HepG2 (cell line): ENCODE results near the gene C11orf65. TPM values are rescaled to one million over a fixed set of nuclear protein-coding genes. Genes with fewer than 3 reads are reported as not detected.

Experiments used
- ATAC-seq: fragments of 200-7000 bp; cut with Tn5 transposase; 3 replicates; pipeline ENCODE4 v1.9.1; 2020; ENCODE audit warnings: mild to moderate bottlenecking, moderate library complexity
- BruUV-seq: library from RNA; stranded (reverse); fragments of 400-500 nt; replicated peaks from 2 replicates; lab custom pipeline; 2021; lab: Mats Ljungman, UMichigan
- CTCF ChIA-PET: fragments of 300-600 bp; formaldehyde crosslinking; extraction: SDS; loops from one replicate; lab custom pipeline; 2021; ENCODE audit warnings: low total read pairs, inconsistent platforms, low intra/inter-chr PET ratio; lab: Yijun Ruan, JAX
- POLR2A ChIA-PET: fragments of 350-600 bp; sonication (Branson Sonifier 250); formaldehyde crosslinking; loops from one replicate; lab custom pipeline; 2020; ENCODE audit warnings: antibody characterized with exemption, inconsistent platforms; lab: Yijun Ruan, JAX
- DNase-seq: peaks from one replicate; pipeline ENCODE4 v3.0.0-alpha.2; 2015; ENCODE audit warnings: low spot score
- FAIRE-seq: peaks from 3 replicates; lab custom pipeline; 2011; peaks lifted over from hg19 to GRCh38; lab: Jason Lieb, UNC
- H2AFZ ChIP-seq: one replicate; pipeline ENCODE4 v1.6.1; 2011; ENCODE audit warnings: low read length, inconsistent platforms
- H3K27ac ChIP-seq: fragments of 300-600 bp; 3 replicates; pipeline ENCODE4 v1.8.0; 2011; ENCODE audit warnings: mixed run types, mild to moderate bottlenecking, mixed read lengths, low read length, inconsistent platforms; ENCODE audit not compliant: insufficient read depth; ENCODE audit errors: extremely low read length
- H3K27me3 ChIP-seq, 2 experiments: fragments of 200-600 bp in 1 of 2; 2 replicates in 1 of 2; 3 replicates in 1 of 2; pipeline versions ENCODE4 v1.6.0 to v1.8.0; 2011; ENCODE audit warnings: low read length in 2 of 2, mild to moderate bottlenecking in 2 of 2, moderate library complexity in 2 of 2, inconsistent platforms in 1 of 2; ENCODE audit not compliant: insufficient read depth in 2 of 2, control insufficient read depth in 1 of 2
- H3K36me3 ChIP-seq, 2 experiments: fragments of 200-600 bp in 1 of 2; replicated peaks in 1 of 2; 2 replicates in 1 of 2; 3 replicates in 1 of 2; pipeline versions ENCODE4 v1.5.1 to v1.8.0; 2011; ENCODE audit warnings: low read length in 2 of 2, inconsistent platforms in 1 of 2; ENCODE audit not compliant: insufficient read depth in 2 of 2, control insufficient read depth in 1 of 2
- H3K4me1 ChIP-seq: 2 replicates; pipeline ENCODE4 v1.5.1; 2012; ENCODE audit warnings: low read length, inconsistent platforms; ENCODE audit not compliant: insufficient read depth
- H3K4me2 ChIP-seq: 2 replicates; pipeline ENCODE4 v1.6.0; 2011; ENCODE audit warnings: low read depth, low read length, inconsistent platforms
- H3K4me3 ChIP-seq, 3 experiments: fragments of 200-600 bp in 1 of 3; sonication (generic), shearing (Covaris generic) in 1 of 3; replicated peaks in 1 of 3; 2 replicates each; pipeline ENCODE4 v1.5.1; 2011 to 2016; ENCODE audit warnings: low read length in 3 of 3, inconsistent platforms in 2 of 3, low read depth in 2 of 3, mild to moderate bottlenecking in 2 of 3, control low read depth in 1 of 3, mixed read lengths in 1 of 3; ENCODE audit not compliant: insufficient read depth in 1 of 3
- H3K79me2 ChIP-seq: one replicate; pipeline ENCODE4 v1.6.1; 2011; ENCODE audit warnings: low read length, inconsistent platforms; ENCODE audit not compliant: insufficient read depth
- H3K9ac ChIP-seq: 2 replicates; pipeline ENCODE4 v1.6.0; 2011; ENCODE audit warnings: mild to moderate bottlenecking, low read depth, low read length, inconsistent platforms; ENCODE audit not compliant: insufficient read depth
- H3K9me3 ChIP-seq: 2 replicates; pipeline ENCODE4 v1.5.1; 2012; ENCODE audit warnings: mild to moderate bottlenecking, low read length
- H4K20me1 ChIP-seq: 2 replicates; pipeline ENCODE4 v1.6.0; 2011; ENCODE audit warnings: inconsistent platforms, mild to moderate bottlenecking, low read length, moderate library complexity; ENCODE audit not compliant: insufficient read depth
- FOXP1 ChIP-seq, 2 experiments: fragments of 450-650 bp in 1 of 2; IDR thresholded peaks; 2 replicates each; pipeline ENCODE4 v1.6.1; 2017 to 2018; ENCODE audit warnings: antibody characterized with exemption in 1 of 2
- KLF12 ChIP-seq: sonication (generic); formaldehyde crosslinking; IDR thresholded peaks from 2 replicates; pipeline ENCODE4 v1.4.0; 2020; ENCODE audit warnings: missing genetic modification reagents, borderline replicate concordance
- MEF2D ChIP-seq: sonication (generic); formaldehyde crosslinking; IDR thresholded peaks from 2 replicates; pipeline ENCODE4 v1.5.1; 2020; ENCODE audit warnings: mild to moderate bottlenecking, missing genetic modification reagents
- NCOA5 ChIP-seq: sonication (generic); formaldehyde crosslinking; IDR thresholded peaks from 2 replicates; pipeline ENCODE4 v1.4.0; 2020; ENCODE audit warnings: missing genetic modification reagents
- STAT6 ChIP-seq: sonication (generic); formaldehyde crosslinking; IDR thresholded peaks from 2 replicates; pipeline ENCODE4 v1.4.0; 2020; ENCODE audit warnings: missing genetic modification reagents, mild to moderate bottlenecking, borderline replicate concordance
- THAP8 ChIP-seq: sonication (generic); formaldehyde crosslinking; IDR thresholded peaks from 2 replicates; pipeline ENCODE4 v1.5.1; 2020; ENCODE audit warnings: missing genetic modification reagents, mild to moderate bottlenecking, borderline replicate concordance
- ZNF24 ChIP-seq: fragments of 450-650 bp; IDR thresholded peaks from 2 replicates; pipeline ENCODE4 v1.6.1; 2017; ENCODE audit warnings: antibody characterized with exemption, mild to moderate bottlenecking
- ZNF773 ChIP-seq: sonication (generic); formaldehyde crosslinking; IDR thresholded peaks from 2 replicates; pipeline ENCODE4 v1.4.0; 2020; ENCODE audit warnings: missing genetic modification reagents, borderline replicate concordance
- in situ Hi-C: cut with HindIII; loops from 2 replicates; pipeline ENCODE4 v1.10.0; 2017; ENCODE audit warnings: low pct_unique_long_range_greater_than_20kb; ENCODE audit not compliant: extremely low pct_ligation_motif_present
- intact Hi-C: fragments of 100-400 bp; cut with micrococcal nuclease; formaldehyde crosslinking; loops from one replicate; pipeline ENCODE4 v1.10.0; 2022; ENCODE audit not compliant: unreplicated experiment
- polyA plus RNA-seq, 8 experiments: library from polyadenylated mRNA; depleted of rRNA in 3 of 8; stranded (reverse) in 7 of 8; unstranded in 1 of 8; fragments of >200 nt; fragmentation: Illumina TruSeq in 4 of 8; extraction: Trizol in 4 of 8; gene quantifications; 2 replicates each; pipeline versions ENCODE4 v1.2.1 to v1.2.3, GENCODE V29; 2011 to 2016; ENCODE audit warnings: low read depth in 4 of 8, missing spikeins in 1 of 8, mixed read lengths in 1 of 8; ENCODE audit not compliant: insufficient read depth in 1 of 8
- total RNA-seq, 5 experiments: library from RNA; depleted of rRNA; stranded (reverse); fragments of >200 nt; fragmentation: Illumina TruSeq; extraction: Trizol; gene quantifications; 2 replicates each; pipeline ENCODE4 v1.2.3, GENCODE V29; 2016; ENCODE audit warnings: low read depth in 1 of 5

C11orf65 gene
- total and polyA plus RNA-seq, 2 of the 13 experiments (the other 11 are each of a cell fraction or from before 2014, with no cell fraction given), result 0.38 to 0.42 TPM

- no peak overlapping the region for H3K4me2 ChIP-seq
- ChIA-PET CTCF (no interaction called here), POLR2A (no interaction called here)
- no peaks in the 10 kb centered on the region for H3K79me2 ChIP-seq
- no peak overlapping the region for H3K4me3 ChIP-seq
- FAIRE-seq, result no peak
- no peaks in the 10 kb centered on the region for H3K27me3 ChIP-seq
- H2AFZ ChIP-seq, result no peak overlapping the region
- no peak for DNase-seq
- BruUV-seq, result no TSS peak
- no peaks in the 10 kb centered on the region for H3K9me3 ChIP-seq
- no peak for ATAC-seq
- no peak overlapping the region for H3K27ac ChIP-seq
- no peak overlapping the region for H3K9ac ChIP-seq
- H4K20me1 ChIP-seq, result no peaks in the 10 kb centered on the region
- intact Hi-C loops (no loop called here), in situ Hi-C loops (no loop called here)
- H3K4me1 ChIP-seq, result no peaks in the 10 kb centered on the region
- TF ChIP-seq ZNF24 (no peak), KLF12 (CRISPR knock-in tag) (no peak), ZNF773 (CRISPR knock-in tag) (no peak), FOXP1 (IDR thresholded peaks at IDR 0.05) (no peak), FOXP1 (CRISPR knock-in tag; IDR thresholded peaks at IDR 0.05) (no peak), MEF2D (CRISPR knock-in tag) (no peak), STAT6 (CRISPR knock-in tag) (no peak), THAP8 (CRISPR knock-in tag) (no peak), NCOA5 (CRISPR knock-in tag) (no peak)
- no peaks in the 10 kb centered on the region for H3K36me3 ChIP-seq
Measured at GRCh38 chr11:108432783-108433182, 34.5 kb downstream of the C11orf65 start.
